Dendritic cell treated with granulocyte-macrophage colony-stimulating factor and Interleukin-4, amounts not matched to agents 40 ng/mL and 50 ng/mL, for 4 days (primary cell): Measurements from ENCODE around the gene MLLT6.

Source experiments
- H3K27ac Mint-ChIP-seq: one replicate; pipeline ENCODE4 v1.8.0; 2022; ENCODE audit warnings: mild to moderate bottlenecking, mixed read lengths
- H3K27me3 Mint-ChIP-seq: one replicate; pipeline ENCODE4 v1.8.0; 2022; ENCODE audit warnings: mild to moderate bottlenecking, mixed read lengths
- H3K36me3 Mint-ChIP-seq: one replicate; pipeline ENCODE4 v1.8.0; 2022; ENCODE audit warnings: low read depth, mixed read lengths
- H3K4me1 Mint-ChIP-seq: one replicate; pipeline ENCODE4 v1.8.0; 2022; ENCODE audit warnings: low read depth, mixed read lengths
- H3K4me3 Mint-ChIP-seq: one replicate; pipeline ENCODE4 v1.8.0; 2022; ENCODE audit warnings: mild to moderate bottlenecking, moderate library complexity, mixed read lengths
- H3K9me3 Mint-ChIP-seq: one replicate; pipeline ENCODE4 v1.8.0; 2022; ENCODE audit warnings: mixed read lengths
- intact Hi-C: fragments of 100-400 bp; cut with micrococcal nuclease; formaldehyde crosslinking; loops from one replicate; pipeline ENCODE4 v1.15.0; 2022

The MLLT6 gene

DNA sequence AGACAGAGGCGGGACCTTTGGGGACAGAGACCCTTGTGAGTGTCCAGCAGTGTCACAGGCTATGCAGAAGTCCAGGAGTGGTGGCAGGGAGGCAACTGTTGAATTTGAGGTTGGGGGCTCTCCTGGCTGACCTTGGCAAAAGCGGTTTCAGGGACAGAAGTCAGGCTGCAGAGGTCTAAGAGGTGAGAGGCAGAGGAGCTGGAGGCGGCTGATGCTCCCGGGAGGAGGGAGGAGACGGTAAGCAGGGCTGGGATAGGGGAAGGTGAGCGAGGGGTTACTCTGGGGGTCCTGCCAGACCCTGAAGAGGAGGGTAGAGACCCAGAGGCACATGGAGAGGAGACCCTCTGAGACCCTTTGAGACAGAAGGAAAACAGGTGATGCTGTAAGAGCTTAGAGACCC lies 35.6 kb upstream of the MLLT6 start:
- Mint-ChIP-seq H3K4me1 (peaks cover 46% of the 10 kb centered on the region), H3K36me3 (peaks cover 12% of the 10 kb centered on the region), H3K27me3 (peaks cover 72% of the 10 kb centered on the region), H3K4me3 (no peak overlapping the region), H3K27ac (peak overlapping the region; percentile 59), H3K9me3 (no peaks in the 10 kb centered on the region)
- intact Hi-C loops: loop anchor here (2.0 to 10.0 kb wide), 3 partner anchors 65 to 315 kb away; partner anchors contain the start of genes ARHGAP23 and SOCS7

DNA sequence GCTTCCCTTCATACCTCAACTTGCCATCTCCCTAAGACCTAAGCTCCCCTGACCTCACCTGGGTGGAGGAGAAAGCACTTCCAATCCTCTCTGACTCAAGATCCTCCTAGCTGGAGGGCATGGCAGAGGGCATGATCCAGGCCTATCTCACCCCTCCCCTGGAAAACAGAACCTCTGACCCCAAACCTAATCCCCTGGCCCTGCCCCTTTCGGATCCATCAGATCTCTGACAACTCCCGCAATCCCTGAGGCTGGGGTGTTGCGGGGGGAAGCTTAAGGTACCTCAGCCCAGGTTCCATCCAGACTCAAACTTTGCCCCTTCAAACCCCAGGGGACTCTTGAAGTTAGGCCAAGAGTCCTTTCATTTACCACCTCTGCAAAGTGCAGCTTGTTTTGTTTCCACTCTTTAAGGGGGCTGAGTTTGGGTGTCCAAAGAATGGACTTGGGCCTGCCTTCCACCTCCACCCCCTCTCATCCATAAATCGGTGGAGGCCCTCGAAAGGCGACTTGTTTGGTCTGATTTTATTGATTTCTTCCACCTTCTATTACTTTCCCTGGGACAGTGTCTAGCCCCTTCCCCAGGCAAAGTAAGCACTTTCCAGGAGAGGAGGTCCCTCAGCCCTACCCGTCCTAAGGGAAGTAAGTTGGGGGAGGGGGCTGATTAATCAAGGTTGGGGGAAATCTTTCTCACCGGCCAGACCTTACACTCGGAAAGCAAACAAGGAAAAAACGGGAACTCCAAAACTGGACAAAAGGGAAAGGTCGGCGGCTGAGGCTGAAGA lies 32.9 kb upstream of the MLLT6 start:
- peaks cover 69% of the 10 kb centered on the region for H3K4me1 Mint-ChIP-seq
- H3K4me3 Mint-ChIP-seq: peak overlapping the region; percentile 76
- peaks cover 66% of the 10 kb centered on the region for H3K27me3 Mint-ChIP-seq
- H3K9me3 Mint-ChIP-seq: no peaks in the 10 kb centered on the region
- peak overlapping the region; percentile 59 for H3K27ac Mint-ChIP-seq
- H3K36me3 Mint-ChIP-seq: peaks cover 12% of the 10 kb centered on the region
- intact Hi-C loops: no loop called here

DNA sequence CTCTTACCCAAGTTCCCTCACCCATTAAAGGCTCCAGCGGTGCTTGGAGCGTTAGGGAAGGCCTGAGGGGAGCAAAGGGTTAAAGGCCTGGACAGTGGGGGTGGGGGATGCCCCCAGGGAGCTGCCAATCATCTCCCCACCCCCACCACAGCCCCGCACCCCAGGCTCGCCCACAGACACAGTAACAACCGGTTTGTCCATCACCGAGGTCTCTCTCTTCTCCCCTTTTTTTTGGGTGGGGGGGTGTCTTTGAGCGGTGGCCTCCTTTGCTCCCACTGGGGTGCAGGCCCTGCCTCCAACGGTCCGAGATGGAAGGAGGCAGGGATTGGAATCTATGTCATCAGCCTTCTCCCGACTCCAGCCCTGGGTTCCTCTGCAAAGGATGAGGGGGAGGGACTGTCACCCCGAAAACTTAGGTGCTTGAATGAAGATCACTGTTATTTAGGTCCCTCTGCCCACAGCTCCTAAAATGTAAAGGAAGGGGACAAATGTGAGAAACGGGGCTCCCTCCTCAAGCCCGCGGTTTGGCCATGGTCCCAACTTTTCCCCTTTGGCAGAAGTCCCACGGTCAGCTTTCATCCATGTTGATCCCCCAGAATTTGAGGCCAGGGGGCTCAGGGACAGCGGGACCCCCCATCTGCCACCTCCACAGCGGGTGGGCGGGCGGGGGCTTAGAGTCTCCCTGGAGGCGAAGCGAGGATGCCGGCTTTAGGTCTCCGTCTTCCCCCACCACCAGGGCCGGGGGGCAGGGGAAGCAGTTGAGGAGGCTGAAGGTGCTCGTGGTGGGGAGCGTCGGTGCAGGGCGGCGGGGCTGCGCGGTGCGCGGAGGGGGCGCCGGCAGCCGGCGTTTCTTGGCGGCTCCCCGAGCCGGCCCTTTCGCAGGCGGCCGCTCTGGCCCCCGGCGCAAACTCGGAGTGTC lies 32.0 kb upstream of the MLLT6 start:
- H3K36me3 Mint-ChIP-seq: peaks cover 12% of the 10 kb centered on the region
- H3K4me1 Mint-ChIP-seq: peaks cover 71% of the 10 kb centered on the region
- peaks cover 58% of the 10 kb centered on the region for H3K27me3 Mint-ChIP-seq
- no peaks in the 10 kb centered on the region for H3K9me3 Mint-ChIP-seq
- H3K4me3 Mint-ChIP-seq: peak overlapping the region; percentile 76
- intact Hi-C loops: no loop called here
- peak overlapping the region; percentile 59 for H3K27ac Mint-ChIP-seq

DNA sequence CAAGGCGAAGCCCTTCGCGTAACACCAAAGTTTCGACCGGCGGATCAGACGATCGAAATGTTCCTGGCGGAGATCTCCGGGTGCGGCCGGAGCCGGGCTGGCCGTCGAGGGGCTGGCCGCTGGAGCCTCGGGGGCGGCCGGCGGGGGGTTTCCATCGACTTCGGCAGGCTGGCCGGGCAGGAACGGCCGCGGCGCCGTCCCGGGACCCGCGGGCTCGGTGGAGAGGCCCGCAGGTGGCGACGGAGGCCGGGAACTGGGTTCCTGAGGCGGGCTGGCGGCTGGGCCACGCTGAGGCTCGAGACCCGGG lies 31.4 kb upstream of the MLLT6 start:
- peaks cover 77% of the 10 kb centered on the region for H3K4me1 Mint-ChIP-seq
- H3K36me3 Mint-ChIP-seq: peaks cover 12% of the 10 kb centered on the region
- H3K4me3 Mint-ChIP-seq: peak overlapping the region; percentile 76
- intact Hi-C loops: no loop called here
- peaks cover 52% of the 10 kb centered on the region for H3K27me3 Mint-ChIP-seq
- H3K27ac Mint-ChIP-seq: peak overlapping the region; percentile 68
- H3K9me3 Mint-ChIP-seq: no peaks in the 10 kb centered on the region

DNA sequence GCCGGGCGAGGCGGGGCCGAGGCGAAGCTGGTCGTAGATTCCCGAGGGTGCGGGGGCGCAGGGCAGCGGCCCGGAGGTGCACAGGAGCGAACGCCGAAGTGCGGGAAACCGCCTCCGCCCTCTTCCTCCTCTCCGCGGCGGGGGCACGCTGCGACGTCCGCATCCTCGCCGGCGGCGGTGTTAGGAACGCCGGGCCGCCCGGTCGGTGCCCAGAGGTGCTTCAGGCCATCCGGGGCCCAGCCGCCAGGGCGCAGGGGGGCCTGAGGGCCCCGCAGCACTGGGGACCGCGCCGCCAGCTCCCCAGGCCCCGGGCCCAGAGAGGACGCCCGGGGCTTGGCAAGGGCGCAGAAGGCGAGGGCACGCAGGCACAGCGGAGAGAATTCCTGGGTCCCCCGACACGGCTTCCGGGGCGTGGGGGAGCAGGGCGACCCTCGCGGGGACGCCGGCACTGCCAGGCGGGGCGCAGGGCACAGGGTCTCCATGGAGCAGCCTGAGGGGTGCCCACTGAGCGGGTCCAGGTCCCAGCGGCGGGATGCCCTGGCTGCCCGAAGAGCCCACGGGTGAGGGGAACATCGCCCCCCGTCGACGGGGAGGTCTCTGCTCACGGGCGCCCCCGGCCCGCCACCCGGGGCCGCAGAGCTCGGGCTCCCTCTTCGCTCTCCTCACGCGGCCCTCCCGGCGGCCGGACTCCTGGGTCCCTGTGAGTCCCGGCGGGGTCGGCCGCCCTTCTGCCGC lies 30.9 kb upstream of the MLLT6 start:
- H3K36me3 Mint-ChIP-seq: peaks cover 12% of the 10 kb centered on the region
- peak overlapping the region; percentile 76 for H3K4me3 Mint-ChIP-seq
- intact Hi-C loops: no loop called here
- H3K4me1 Mint-ChIP-seq: peaks cover 79% of the 10 kb centered on the region
- H3K9me3 Mint-ChIP-seq: no peaks in the 10 kb centered on the region
- H3K27ac Mint-ChIP-seq: peak overlapping the region; percentile 68
- peaks cover 47% of the 10 kb centered on the region for H3K27me3 Mint-ChIP-seq

DNA sequence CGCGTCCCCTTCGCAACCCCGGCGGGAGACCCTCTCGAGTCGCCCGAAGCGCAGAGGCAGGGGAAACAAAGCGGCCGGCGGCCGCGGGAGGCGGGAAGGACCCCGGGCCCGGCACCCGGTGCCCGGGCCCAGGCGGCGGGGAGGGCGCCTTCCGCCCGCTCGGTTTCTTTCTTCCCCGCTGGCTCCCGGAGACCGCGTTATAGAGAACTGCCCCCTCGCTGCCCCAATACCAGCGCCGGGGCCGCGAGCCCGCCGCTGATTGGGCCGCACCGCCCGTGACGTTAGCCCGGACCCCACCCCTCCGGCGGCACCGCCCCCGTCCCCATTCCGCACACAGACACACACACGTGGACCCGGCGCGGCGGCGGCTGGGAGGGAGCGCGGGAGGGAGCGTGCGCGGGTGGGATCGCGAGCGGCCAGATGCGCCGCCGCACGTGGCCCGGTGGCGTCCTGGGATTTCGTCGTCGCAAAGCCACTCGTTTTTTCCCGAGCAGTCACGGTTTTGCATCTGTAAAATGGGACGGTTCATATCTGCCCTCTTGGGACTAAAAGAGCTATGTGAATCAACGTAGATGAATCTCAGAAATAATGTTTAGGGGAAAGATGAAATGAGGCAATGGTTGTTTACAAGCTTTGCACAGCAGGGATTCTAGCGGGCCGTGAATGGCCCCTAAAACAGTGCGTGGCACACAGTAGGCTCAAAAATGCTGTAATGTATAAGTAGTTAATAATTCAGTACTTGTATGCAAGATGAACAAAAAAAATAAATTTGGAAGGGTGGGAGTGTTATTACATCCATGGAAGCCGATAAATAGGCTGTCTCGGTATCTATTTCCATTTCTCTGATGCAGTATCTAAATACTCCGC lies 30.1 kb upstream of the MLLT6 start, which contains the start of gene EPOP:
Gene EPOP (minus strand): TSS at position 209 of the 867 bp plus-strand sequence. CDS start 462 bp downstream, outside the sequence.
- peaks cover 76% of the 10 kb centered on the region for H3K4me1 Mint-ChIP-seq

DNA sequence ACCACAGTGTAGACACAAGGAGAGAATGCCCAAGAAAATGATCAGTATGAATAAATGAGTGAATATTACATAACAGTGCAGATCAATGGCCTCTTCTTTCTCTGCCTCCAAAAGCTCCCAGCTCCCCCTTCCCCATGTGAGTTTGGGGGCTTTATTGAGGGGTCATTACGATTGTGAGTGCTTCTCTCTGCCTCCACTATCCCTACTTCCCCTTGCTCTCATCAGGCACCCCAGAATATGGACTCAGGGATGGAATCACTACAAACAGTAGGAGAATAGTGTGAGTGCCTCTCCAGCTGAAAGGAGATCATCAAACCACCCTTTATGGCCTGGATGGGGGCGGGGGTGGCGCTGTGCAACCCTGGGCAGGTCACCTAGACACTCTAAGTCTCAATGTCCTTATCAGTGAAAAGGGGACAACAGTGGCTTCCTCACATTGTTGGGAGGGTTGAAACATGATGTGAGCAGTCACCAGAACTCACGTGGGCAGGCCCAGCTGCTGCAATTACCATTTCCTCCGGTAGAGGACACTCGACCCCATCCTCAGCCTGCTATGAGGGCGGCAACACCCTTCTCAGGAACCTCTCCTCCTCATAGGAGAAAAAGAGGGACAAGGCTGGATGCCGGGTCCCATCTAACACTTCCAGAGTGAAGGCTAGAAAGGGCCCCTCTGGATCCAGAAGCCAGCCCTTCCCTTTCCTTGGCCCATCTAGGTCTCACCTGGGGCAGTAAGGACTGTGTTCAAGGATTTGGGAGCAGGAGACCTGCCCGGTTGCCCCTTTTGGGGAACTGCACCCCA lies 28.2 kb upstream of the MLLT6 start:
- no peaks in the 10 kb centered on the region for H3K9me3 Mint-ChIP-seq
- H3K36me3 Mint-ChIP-seq: peaks cover 12% of the 10 kb centered on the region
- intact Hi-C loops: loop anchor here (1.0 kb wide), 2 partner anchors 23 to 58 kb away; no protein-coding TSS in a partner anchor
- peak overlapping the region; percentile 89 for H3K27ac Mint-ChIP-seq
- peak overlapping the region; percentile 34 for H3K4me3 Mint-ChIP-seq
- peaks cover 23% of the 10 kb centered on the region for H3K27me3 Mint-ChIP-seq
- H3K4me1 Mint-ChIP-seq: peaks cover 71% of the 10 kb centered on the region

More for the DNA sequence above, 30.1 kb upstream of the MLLT6 start, which contains the start of gene EPOP:
- Mint-ChIP-seq H3K27ac (peak within 1 kb of the TSS; percentile 68), H3K27me3 (peaks cover 39% of the 10 kb centered on the region), H3K36me3 (peaks cover 12% of the 10 kb centered on the region), H3K4me3 (peak within 1 kb of the TSS; percentile 76), H3K9me3 (no peaks in the 10 kb centered on the region)
- intact Hi-C loops: loop anchor here (1.0 kb wide), 1 partner anchor 28 kb away; no protein-coding TSS in a partner anchor

DNA sequence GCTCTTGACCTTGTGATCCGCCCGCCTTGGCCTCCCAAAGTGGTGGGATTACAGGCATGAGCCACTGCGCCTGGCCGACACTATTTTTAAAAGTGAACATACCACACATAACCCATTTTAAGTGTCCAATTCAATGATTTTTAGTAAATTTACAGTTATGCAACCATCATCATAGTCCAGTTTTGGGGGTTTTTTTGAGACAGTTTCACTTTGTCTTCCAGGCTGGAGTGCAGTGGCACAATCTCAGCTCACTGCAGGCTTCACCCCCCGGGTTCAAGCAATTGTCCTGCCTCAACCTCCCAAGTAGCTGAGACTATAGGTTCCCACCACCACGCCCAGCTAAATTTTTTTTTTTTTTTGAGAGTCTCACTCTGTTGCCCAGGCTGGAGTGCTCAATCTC lies 27.3 kb upstream of the MLLT6 start:
- H3K36me3 Mint-ChIP-seq: peaks cover 5% of the 10 kb centered on the region
- no peaks in the 10 kb centered on the region for H3K9me3 Mint-ChIP-seq
- peak overlapping the region; percentile 89 for H3K27ac Mint-ChIP-seq
- H3K27me3 Mint-ChIP-seq: peaks cover 14% of the 10 kb centered on the region
- peaks cover 61% of the 10 kb centered on the region for H3K4me1 Mint-ChIP-seq
- peak overlapping the region; percentile 13 for H3K4me3 Mint-ChIP-seq
- intact Hi-C loops: loop anchor here (1.0 kb wide), 2 partner anchors 22 to 57 kb away; no protein-coding TSS in a partner anchor

DNA sequence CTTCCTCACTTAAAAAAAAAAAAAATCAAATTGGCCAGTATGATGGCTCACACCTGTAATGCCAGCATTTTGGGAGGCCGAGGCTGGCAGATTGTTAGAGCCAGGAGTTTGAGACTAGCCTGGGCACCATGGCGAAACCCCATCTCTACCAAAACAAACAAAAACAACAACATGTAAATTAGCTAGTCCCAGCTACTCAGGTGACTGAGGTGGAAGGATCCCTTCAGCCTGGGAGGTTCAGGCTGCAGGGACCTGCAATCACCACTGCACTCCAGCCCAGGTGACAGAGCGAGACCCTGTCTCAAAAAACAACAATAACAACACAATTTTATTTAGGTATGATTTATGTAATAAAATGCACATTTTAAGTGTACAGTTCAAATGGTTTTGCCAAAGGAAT lies 24.0 kb upstream of the MLLT6 start:
- Mint-ChIP-seq H3K27me3 (no peaks in the 10 kb centered on the region), H3K27ac (no peak overlapping the region), H3K9me3 (no peaks in the 10 kb centered on the region), H3K4me1 (peaks cover 64% of the 10 kb centered on the region), H3K36me3 (no peaks in the 10 kb centered on the region), H3K4me3 (no peak overlapping the region)
- intact Hi-C loops: no loop called here

DNA sequence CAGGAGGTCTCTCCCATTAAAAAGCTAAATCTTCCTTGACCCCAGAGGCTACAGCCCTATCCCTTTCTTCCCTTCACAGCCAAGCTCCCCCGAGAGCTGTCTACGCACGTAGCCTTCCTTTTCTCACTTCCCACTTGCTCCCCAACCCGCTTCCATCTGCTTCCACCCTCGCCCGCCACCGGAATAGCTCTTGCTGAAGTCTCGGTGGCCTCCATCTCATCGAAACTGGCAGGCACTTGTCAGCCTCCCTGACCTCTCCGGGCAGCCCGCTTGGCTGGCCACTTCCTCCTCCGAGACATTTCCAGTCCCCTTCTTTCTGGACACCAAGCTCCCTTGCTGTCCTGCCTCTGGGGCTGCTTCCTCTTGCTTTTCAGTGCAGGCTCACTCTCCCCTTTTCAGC lies 19.6 kb upstream of the MLLT6 start:
- peak overlapping the region; percentile 55 for H3K4me3 Mint-ChIP-seq
- peaks cover under 1% of the 10 kb centered on the region for H3K27me3 Mint-ChIP-seq
- intact Hi-C loops: no loop called here
- H3K4me1 Mint-ChIP-seq: peaks cover 43% of the 10 kb centered on the region
- H3K9me3 Mint-ChIP-seq: no peaks in the 10 kb centered on the region
- H3K36me3 Mint-ChIP-seq: no peaks in the 10 kb centered on the region
- peak overlapping the region; percentile 93 for H3K27ac Mint-ChIP-seq

DNA sequence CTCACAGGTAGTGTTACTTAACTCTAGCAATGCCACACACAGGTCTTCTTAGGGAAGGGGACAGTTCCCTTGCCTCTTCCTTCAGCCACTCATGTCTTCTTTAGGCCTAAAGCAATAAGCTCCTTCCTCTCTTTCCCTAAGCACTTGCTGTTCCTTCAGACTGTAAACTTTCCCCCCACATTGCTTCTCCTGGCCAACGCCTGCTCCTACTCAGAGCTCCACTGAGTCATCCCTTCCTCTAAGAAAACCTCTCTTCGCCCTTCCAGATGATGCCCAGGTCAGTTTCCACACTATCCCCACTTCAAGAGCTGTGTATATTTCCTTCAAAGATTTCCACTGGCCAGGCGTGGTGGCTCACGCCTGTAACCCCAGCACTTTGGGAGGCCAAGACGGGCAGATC lies 17.8 kb upstream of the MLLT6 start:
- peak overlapping the region; percentile 93 for H3K27ac Mint-ChIP-seq
- H3K4me1 Mint-ChIP-seq: peaks cover 52% of the 10 kb centered on the region
- intact Hi-C loops: no loop called here
- no peaks in the 10 kb centered on the region for H3K9me3 Mint-ChIP-seq
- no peak overlapping the region for H3K4me3 Mint-ChIP-seq
- peaks cover 3% of the 10 kb centered on the region for H3K27me3 Mint-ChIP-seq
- H3K36me3 Mint-ChIP-seq: no peaks in the 10 kb centered on the region

DNA sequence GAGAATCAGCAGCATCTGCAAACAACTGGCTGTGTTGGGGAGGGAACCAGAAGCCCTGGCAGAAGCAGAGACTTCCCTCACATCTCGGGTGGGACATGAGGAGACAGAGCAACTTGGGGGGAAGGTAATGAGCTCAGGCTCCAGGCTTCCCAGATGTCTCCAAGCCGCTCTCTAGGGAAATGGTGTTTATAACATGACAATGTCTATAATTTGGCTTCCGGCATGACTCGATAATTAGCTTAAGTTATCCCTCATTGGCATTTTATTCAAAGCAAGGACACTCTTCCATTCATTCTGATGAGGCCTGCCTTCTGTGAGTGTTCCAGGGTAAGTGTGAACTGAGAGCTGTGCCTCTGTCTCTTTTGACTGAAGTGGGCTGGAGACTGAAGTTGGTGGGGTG lies 14.7 kb upstream of the MLLT6 start:
- peak overlapping the region; percentile 9 for H3K27ac Mint-ChIP-seq
- H3K9me3 Mint-ChIP-seq: no peaks in the 10 kb centered on the region
- H3K4me1 Mint-ChIP-seq: peaks cover 55% of the 10 kb centered on the region
- H3K36me3 Mint-ChIP-seq: no peaks in the 10 kb centered on the region
- H3K27me3 Mint-ChIP-seq: peaks cover 5% of the 10 kb centered on the region
- intact Hi-C loops: no loop called here
- no peak overlapping the region for H3K4me3 Mint-ChIP-seq
